Ishikawa (cell line): Measurements from ENCODE around the gene MOGAT2.

ENCODE experiments used
- CEBPB ChIP-seq: IDR thresholded peaks from 2 replicates; pipeline ENCODE4 v1.6.1; 2012
- CREB1 ChIP-seq: IDR thresholded peaks from 2 replicates; pipeline ENCODE4 v1.6.1; 2012; ENCODE audit warnings: low read depth
- EGR1 ChIP-seq: IDR thresholded peaks from 2 replicates; pipeline ENCODE4 v1.6.1; 2012
- EP300 ChIP-seq: IDR thresholded peaks from 2 replicates; pipeline ENCODE4 v1.6.1; 2012; ENCODE audit warnings: borderline replicate concordance
- FOXM1 ChIP-seq: IDR thresholded peaks from 2 replicates; pipeline ENCODE4 v1.6.1; 2012; ENCODE audit warnings: low read depth, borderline replicate concordance
- NFIC ChIP-seq: IDR thresholded peaks from 2 replicates; pipeline ENCODE4 v1.6.1; 2012
- RAD21 ChIP-seq: IDR thresholded peaks from 2 replicates; pipeline ENCODE4 v1.6.1; 2012; ENCODE audit warnings: low read depth
- TAF1 ChIP-seq: IDR thresholded peaks from 2 replicates; pipeline ENCODE4 v1.6.1; 2012; ENCODE audit warnings: low read depth, mild to moderate bottlenecking
- TCF12 ChIP-seq: IDR thresholded peaks from 2 replicates; pipeline ENCODE4 v1.6.1; 2012; ENCODE audit warnings: low read depth
- TEAD4 ChIP-seq: IDR thresholded peaks from 2 replicates; pipeline ENCODE4 v1.6.1; 2012
- USF1 ChIP-seq: IDR thresholded peaks from 2 replicates; pipeline ENCODE4 v1.6.1; 2012
- YY1 ChIP-seq: IDR thresholded peaks from 2 replicates; pipeline ENCODE4 v1.6.1; 2012; ENCODE audit warnings: low read depth
- ZBTB7A ChIP-seq: IDR thresholded peaks from 2 replicates; pipeline ENCODE4 v1.6.1; 2012; ENCODE audit warnings: low read depth
- TF ChIP-seq, protein P1 (sequence below): IDR thresholded peaks from 2 replicates; pipeline ENCODE4 v1.6.1; 2012
- TF ChIP-seq, protein P2 (sequence below): IDR thresholded peaks from 2 replicates; pipeline ENCODE4 v1.6.1; 2012; ENCODE audit warnings: low read depth, mild to moderate bottlenecking

MOGAT2 gene

GRCh38 chr11:75706260-75706729 is 11.3 kb upstream of the MOGAT2 start:
- TF ChIP-seq USF1 (no peak), RAD21 (peak; percentile 57)
- TF ChIP-seq, protein P1, sequence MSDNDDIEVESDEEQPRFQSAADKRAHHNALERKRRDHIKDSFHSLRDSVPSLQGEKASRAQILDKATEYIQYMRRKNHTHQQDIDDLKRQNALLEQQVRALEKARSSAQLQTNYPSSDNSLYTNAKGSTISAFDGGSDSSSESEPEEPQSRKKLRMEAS: peak; percentile 54; the same call in 1 of the 2 replicates

DNA sequence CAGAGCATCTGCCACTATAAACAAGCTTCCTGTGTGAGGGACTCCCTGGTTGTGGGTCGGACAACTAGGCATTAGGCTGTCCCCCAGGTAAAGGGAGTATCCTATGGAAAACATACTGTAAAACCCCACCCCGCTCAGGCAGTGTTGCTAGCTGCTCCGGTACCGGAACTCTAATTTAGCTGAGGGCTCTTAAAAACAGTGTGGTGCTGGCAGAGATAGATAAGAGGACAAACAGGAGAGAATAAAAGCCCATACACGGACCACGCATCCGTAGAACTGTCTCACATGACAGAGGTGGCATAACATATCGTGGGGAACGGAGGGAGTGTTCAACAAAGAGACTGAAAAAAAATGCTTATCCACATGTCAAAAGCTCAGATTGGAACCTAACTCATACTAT is 3.4 kb upstream of the MOGAT2 start:
- TF ChIP-seq EP300 (no peak), EGR1 (no peak), TCF12 (no peak), RAD21 (no peak), FOXM1 (no peak), CEBPB (no peak)
- TF ChIP-seq, protein P2, sequence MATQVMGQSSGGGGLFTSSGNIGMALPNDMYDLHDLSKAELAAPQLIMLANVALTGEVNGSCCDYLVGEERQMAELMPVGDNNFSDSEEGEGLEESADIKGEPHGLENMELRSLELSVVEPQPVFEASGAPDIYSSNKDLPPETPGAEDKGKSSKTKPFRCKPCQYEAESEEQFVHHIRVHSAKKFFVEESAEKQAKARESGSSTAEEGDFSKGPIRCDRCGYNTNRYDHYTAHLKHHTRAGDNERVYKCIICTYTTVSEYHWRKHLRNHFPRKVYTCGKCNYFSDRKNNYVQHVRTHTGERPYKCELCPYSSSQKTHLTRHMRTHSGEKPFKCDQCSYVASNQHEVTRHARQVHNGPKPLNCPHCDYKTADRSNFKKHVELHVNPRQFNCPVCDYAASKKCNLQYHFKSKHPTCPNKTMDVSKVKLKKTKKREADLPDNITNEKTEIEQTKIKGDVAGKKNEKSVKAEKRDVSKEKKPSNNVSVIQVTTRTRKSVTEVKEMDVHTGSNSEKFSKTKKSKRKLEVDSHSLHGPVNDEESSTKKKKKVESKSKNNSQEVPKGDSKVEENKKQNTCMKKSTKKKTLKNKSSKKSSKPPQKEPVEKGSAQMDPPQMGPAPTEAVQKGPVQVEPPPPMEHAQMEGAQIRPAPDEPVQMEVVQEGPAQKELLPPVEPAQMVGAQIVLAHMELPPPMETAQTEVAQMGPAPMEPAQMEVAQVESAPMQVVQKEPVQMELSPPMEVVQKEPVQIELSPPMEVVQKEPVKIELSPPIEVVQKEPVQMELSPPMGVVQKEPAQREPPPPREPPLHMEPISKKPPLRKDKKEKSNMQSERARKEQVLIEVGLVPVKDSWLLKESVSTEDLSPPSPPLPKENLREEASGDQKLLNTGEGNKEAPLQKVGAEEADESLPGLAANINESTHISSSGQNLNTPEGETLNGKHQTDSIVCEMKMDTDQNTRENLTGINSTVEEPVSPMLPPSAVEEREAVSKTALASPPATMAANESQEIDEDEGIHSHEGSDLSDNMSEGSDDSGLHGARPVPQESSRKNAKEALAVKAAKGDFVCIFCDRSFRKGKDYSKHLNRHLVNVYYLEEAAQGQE: no peak

DNA sequence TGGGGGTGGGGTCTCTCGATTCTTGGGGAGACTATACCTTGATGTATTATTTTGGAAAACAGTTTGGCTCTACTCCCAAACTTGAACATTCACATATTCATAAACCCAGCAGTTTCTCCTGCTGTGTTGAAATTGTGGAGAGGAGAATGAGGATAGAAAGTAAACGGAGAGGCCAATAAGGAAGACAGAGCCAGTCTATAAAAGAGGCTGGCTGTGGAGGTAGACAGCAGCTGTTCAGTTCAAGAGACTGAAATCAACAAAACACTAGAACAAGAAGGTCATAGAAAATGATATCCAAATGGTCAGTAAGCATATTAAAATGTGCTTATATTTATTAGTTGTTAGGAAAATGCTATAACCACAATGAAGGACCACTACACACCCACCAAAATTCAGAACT is 1.9 kb upstream of the MOGAT2 start:
- TF ChIP-seq EGR1 (no peak), FOXM1 (no peak), USF1 (no peak)

- no peak for TF ChIP-seq EGR1
- TF ChIP-seq, protein P2: no peak
- TF ChIP-seq CREB1: no peak
- no peak for TF ChIP-seq CEBPB
- no peak for TF ChIP-seq YY1
- TF ChIP-seq, protein P1: no peak
- TF ChIP-seq ZBTB7A: no peak
- TF ChIP-seq RAD21: no peak
- TF ChIP-seq USF1: no peak
- TF ChIP-seq EP300: no peak
- TF ChIP-seq TCF12: no peak
These were observed 979 bp upstream of the MOGAT2 start for GRCh38 chr11:75716659-75717058.

DNA sequence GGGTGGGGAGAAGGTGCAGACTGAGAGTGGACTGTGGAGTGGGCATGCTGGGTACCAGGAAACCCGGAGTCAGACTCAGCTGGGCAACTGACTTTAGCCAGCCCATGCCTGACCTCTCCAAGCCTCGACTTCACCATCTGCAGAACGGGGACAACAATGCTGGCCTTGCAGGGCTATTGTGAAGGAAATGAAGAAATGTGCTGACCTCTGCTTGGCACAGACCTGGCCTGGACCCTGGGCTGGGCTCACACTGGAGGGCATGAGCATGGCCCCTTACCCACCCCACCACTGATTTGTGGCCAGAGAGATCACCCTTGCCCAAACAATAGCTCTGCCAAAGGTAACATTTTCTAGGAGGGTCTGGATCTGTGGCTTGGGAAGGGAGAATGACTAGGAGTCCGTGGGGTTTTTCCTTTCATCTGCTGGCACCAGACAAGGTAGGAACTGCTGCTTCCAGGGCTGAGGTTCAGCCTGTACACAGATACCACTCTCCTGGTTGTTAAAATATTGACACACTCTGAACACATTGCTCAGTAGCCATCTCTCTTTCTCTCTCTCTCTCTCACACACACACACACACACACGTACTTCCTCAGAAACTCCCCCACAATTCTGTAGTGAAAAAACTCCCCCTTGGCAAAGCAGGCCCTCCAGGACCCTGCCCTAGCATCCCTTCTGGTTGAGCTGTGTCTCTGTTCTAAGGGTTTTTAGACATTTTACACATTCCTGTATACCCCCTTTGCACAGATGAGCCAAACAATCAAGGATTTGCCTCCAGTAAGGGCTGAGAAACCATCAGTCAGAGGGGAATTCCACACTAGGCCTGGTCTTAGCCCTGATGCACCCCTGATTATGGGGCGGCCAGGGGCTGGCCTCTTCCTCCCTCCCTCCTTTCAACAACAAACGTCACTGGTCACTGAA is 1.0 kb downstream of the MOGAT2 start:
- TF ChIP-seq, protein P1: no peak
- TF ChIP-seq EP300 (no peak), CREB1 (no peak), TAF1 (no peak), CEBPB (no peak), TCF12 (no peak), NFIC (no peak), EGR1 (no peak), RAD21 (no peak), ZBTB7A (no peak), FOXM1 (no peak), YY1 (no peak), USF1 (no peak), TEAD4 (no peak)
- TF ChIP-seq, protein P2: no peak
